ENCODE results near the gene NTM.

NTM gene

DNA sequence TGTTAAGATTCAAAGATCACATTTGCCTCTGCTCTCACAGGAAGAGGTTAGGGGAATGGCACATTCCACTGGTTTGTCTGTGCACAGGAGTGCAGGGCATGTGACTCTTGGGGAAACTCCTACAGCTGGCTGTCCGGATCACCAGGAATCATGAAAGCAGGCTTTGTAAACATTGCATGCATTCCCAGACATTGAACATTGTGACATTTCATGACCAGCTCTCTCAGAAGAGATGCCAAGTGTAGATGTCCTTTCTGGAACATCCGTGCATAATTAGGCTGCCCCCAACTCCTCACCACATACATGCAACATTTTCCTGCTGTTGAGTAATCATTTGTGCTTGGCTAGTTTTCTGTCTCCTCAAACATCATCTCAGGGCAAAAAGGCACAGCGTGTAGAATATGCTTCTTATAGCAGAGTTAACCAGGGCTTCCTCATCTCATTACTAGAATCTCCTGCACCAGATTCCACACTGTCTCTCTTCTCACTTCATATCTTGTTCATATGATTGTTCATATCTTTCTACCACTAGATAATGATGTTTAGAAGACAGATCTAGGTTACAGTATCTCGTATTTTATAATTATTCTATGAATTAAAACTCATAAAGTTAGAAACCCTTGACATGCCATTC is 694.7 kb downstream of the NTM start (continued):
- TF ChIP-seq, protein P1, sequence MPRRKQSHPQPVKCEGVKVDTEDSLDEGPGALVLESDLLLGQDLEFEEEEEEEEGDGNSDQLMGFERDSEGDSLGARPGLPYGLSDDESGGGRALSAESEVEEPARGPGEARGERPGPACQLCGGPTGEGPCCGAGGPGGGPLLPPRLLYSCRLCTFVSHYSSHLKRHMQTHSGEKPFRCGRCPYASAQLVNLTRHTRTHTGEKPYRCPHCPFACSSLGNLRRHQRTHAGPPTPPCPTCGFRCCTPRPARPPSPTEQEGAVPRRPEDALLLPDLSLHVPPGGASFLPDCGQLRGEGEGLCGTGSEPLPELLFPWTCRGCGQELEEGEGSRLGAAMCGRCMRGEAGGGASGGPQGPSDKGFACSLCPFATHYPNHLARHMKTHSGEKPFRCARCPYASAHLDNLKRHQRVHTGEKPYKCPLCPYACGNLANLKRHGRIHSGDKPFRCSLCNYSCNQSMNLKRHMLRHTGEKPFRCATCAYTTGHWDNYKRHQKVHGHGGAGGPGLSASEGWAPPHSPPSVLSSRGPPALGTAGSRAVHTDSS (tag by site-specific recombination; IDR thresholded peaks at IDR 0.05), result no peak

DNA sequence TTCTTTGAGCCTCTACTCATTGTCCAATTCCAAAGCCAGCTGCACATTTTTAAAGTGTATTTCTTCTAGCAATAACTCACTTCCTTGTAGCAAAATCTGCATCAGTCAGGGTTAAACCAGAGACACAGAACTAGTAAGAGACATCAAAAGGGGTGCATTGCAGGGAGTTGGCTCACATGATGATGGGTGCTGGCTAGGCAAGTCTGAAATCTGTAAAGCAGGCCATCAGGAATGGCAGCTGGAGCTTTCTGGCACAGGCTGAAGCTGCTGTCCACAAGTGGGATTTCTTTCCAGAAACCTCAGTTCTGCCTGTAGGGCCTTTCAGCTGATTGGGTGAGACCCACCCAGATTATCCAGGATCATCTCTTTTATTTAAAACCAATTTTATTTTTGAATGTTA is 698.1 kb downstream of the NTM start:
- Histone ChIP-seq H3K36me3 (ENCODE audit: control insufficient read depth in 2 of 2, insufficient read depth in 1 of 2, low read length in 2 of 2) (no peaks in the 10 kb centered on the region), H3K9me3 (ENCODE audit: control insufficient read depth, insufficient read depth, low read depth, low read length) (no peaks in the 10 kb centered on the region), H3K4me3 (ENCODE audit: low read depth, low read length) (no peak overlapping the region), H3K4me1 (ENCODE audit: control insufficient read depth, insufficient read depth, low read length) (no peaks in the 10 kb centered on the region), H3K27ac (ENCODE audit: extremely low read depth, low read depth, low read length) (no peak overlapping the region)
- TF ChIP-seq ZNF146 (tag by site-specific recombination; IDR thresholded peaks at IDR 0.05), result no peak
- TF ChIP-seq ZNF792 (tag by site-specific recombination; IDR thresholded peaks at IDR 0.05), result no peak
- no peak for TF ChIP-seq TRIM28 (IDR thresholded peaks at IDR 0.05; ENCODE audit: borderline replicate concordance, low read length)
- TF ChIP-seq, protein P2, sequence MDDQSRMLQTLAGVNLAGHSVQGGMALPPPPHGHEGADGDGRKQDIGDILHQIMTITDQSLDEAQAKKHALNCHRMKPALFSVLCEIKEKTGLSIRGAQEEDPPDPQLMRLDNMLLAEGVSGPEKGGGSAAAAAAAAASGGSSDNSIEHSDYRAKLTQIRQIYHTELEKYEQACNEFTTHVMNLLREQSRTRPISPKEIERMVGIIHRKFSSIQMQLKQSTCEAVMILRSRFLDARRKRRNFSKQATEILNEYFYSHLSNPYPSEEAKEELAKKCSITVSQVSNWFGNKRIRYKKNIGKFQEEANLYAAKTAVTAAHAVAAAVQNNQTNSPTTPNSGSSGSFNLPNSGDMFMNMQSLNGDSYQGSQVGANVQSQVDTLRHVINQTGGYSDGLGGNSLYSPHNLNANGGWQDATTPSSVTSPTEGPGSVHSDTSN (CRISPR knock-in tag; IDR thresholded peaks at IDR 0.05), result no peak
- TF ChIP-seq, protein P3, sequence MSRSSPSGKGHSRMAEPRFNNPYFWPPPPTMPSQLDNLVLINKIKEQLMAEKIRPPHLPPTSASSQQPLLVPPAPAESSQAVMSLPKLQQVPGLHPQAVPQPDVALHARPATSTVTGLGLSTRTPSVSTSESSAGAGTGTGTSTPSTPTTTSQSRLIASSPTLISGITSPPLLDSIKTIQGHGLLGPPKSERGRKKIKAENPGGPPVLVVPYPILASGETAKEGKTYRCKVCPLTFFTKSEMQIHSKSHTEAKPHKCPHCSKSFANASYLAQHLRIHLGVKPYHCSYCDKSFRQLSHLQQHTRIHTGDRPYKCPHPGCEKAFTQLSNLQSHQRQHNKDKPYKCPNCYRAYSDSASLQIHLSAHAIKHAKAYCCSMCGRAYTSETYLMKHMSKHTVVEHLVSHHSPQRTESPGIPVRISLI (tag by site-specific recombination; IDR thresholded peaks at IDR 0.05), result no peak
- TF ChIP-seq ZNF391 (tag by site-specific recombination; IDR thresholded peaks at IDR 0.05; ENCODE audit: borderline replicate concordance, low read depth), result no peak
- no peak for TF ChIP-seq SP7 (tag by site-specific recombination; IDR thresholded peaks at IDR 0.05)
- TF ChIP-seq KLF7 (tag by site-specific recombination; IDR thresholded peaks at IDR 0.05; ENCODE audit: borderline replicate concordance), result no peak
- TF ChIP-seq, protein P4, sequence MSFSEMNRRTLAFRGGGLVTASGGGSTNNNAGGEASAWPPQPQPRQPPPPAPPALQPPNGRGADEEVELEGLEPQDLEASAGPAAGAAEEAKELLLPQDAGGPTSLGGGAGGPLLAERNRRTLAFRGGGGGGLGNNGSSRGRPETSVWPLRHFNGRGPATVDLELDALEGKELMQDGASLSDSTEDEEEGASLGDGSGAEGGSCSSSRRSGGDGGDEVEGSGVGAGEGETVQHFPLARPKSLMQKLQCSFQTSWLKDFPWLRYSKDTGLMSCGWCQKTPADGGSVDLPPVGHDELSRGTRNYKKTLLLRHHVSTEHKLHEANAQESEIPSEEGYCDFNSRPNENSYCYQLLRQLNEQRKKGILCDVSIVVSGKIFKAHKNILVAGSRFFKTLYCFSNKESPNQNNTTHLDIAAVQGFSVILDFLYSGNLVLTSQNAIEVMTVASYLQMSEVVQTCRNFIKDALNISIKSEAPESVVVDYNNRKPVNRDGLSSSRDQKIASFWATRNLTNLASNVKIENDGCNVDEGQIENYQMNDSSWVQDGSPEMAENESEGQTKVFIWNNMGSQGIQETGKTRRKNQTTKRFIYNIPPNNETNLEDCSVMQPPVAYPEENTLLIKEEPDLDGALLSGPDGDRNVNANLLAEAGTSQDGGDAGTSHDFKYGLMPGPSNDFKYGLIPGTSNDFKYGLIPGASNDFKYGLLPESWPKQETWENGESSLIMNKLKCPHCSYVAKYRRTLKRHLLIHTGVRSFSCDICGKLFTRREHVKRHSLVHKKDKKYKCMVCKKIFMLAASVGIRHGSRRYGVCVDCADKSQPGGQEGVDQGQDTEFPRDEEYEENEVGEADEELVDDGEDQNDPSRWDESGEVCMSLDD (tag by site-specific recombination; IDR thresholded peaks at IDR 0.05), result no peak
- TF ChIP-seq ZNF701 (tag by site-specific recombination; IDR thresholded peaks at IDR 0.05), result no peak
- TF ChIP-seq SCRT1 (tag by site-specific recombination; IDR thresholded peaks at IDR 0.05; ENCODE audit: borderline replicate concordance), result no peak
- no peak for TF ChIP-seq OSR2 (tag by site-specific recombination; IDR thresholded peaks at IDR 0.05)
- no peak for TF ChIP-seq ZNF423 (tag by site-specific recombination; IDR thresholded peaks at IDR 0.05)
- no peak for TF ChIP-seq ZNF610 (tag by site-specific recombination; IDR thresholded peaks at IDR 0.05; ENCODE audit: borderline replicate concordance)
- no peak for TF ChIP-seq ZNF624 (tag by site-specific recombination; IDR thresholded peaks at IDR 0.05)
- TF ChIP-seq ZNF121 (tag by site-specific recombination; IDR thresholded peaks at IDR 0.05), result no peak
- TF ChIP-seq, protein P5, sequence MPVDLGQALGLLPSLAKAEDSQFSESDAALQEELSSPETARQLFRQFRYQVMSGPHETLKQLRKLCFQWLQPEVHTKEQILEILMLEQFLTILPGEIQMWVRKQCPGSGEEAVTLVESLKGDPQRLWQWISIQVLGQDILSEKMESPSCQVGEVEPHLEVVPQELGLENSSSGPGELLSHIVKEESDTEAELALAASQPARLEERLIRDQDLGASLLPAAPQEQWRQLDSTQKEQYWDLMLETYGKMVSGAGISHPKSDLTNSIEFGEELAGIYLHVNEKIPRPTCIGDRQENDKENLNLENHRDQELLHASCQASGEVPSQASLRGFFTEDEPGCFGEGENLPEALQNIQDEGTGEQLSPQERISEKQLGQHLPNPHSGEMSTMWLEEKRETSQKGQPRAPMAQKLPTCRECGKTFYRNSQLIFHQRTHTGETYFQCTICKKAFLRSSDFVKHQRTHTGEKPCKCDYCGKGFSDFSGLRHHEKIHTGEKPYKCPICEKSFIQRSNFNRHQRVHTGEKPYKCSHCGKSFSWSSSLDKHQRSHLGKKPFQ (tag by site-specific recombination; IDR thresholded peaks at IDR 0.05), result no peak
- no peak for TF ChIP-seq HOXC10 (CRISPR knock-in tag; IDR thresholded peaks at IDR 0.05)
- no peak for TF ChIP-seq SCRT2 (tag by site-specific recombination; IDR thresholded peaks at IDR 0.05)
- ChIA-PET POLR2A (no interaction called here), CTCF (interaction anchor here (0.7 kb wide), 1 partner anchor 378 kb away, joined by 3 read pairs; no protein-coding TSS in a partner anchor)

Data from HEK293 (cell line).